ENCODE data around the gene HS3ST6.
"Not testable (repeated sequence)": the region's sequence is repeated elsewhere in the genome, so short reads cannot be mapped to it uniquely, and the experiment has no call there.

The HS3ST6 gene

DNA sequence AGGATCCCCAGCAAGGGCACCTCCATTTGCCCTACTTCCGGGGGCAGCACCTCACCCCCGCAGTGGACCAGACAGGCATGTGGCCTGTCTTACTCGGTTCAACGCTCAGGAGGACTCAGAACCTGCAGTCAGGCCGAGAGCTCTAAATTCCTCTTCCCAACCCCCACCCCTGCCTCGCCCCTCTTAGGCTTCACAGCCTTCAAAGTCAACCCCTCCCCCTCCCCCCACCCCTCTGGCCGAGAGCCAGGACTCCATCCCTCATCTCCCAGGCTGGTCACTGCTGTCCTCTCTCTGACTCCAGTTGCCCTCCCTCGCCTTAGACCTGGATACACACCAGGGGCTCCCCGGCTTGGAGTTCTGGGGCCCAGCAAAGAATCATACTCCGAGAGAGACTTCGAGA, 8.1 kb upstream of the HS3ST6 start:
- DNase-seq (ENCODE audit: low spot score) = no peak

DNA sequence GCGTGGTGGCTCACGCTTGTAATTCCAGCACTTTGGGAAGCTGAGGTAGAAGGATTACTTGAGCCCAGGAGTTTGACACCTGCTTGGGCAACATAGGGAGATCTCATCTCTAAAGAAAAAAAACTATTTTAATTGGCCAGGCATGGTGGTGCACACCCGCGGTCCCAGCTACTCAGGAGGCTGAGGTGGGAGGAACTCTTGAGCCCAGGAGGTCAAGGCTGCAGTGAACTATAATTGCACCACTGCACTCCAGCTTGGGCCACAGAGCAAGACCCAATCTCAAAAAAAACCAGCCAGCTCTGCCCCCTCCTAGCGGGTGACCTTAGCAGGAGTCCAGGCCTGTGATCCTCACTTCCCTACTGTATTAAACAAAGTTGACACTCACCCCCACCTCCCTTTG, 5.9 kb upstream of the HS3ST6 start:
- no peak for DNase-seq (ENCODE audit: low spot score)

DNA sequence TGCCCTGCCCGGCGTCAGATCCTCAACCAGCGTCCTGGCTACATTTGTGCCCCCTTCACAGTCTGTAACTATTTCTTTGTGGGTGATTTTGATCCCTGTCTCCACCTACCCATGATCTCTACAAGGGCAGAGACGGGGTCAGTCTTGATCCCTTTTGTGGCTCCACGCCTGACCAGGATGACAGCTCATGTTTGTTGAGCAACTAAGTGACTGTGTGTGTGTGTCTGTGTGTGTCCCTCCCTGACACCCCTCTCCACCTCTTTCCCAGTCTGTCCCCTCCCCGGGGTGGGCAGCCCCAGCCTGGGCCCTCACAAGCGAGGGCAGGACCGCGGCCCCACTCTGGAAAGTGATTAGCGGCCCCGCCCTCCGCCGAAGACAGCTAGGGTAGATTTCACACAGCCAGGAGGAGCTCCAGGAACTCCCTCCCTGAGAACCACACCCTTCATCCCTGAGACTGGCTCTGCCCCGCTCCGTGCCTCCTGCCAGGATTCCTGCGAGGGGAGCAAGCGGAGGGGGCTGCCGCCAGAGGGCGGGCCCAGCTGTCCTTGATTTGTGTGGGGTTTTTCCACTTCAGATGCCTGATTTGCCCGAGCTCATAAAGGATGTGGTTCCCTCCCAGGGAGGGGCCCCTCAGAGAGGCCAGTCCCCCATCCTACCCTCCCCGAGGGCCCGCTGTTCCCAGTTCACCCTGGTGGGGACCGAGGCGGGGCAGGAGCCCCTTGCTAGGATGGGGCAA, 5.3 kb upstream of the HS3ST6 start:
- no peak for DNase-seq (ENCODE audit: low spot score)

- DNase-seq (ENCODE audit: low spot score) = no peak
Measured at GRCh38 chr16:1922357-1922756, 4.1 kb upstream of the HS3ST6 start.

DNA sequence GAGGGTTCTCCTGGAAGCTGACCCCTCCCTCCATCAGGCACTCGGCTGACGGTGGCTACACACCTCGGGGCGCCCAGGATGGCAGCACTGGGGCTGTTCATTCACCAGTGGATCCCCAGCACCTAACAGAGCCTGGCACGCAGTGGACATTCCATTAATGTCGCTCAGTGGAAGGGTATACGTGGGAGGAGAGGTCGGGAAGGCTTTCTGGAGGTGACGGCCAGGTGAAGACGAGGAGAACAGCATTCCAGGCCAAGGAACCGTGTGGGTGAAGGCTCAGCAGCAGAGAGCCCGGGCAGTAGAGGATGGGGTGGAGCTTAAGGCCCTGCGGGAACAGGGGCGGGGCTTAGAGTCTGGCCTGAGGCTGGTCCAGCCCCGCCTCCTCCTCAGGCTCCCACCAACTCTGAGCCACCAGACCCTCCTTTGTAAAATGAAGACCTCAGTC, 2.5 kb upstream of the HS3ST6 start:
- DNase-seq (ENCODE audit: low spot score) = no peak

DNA sequence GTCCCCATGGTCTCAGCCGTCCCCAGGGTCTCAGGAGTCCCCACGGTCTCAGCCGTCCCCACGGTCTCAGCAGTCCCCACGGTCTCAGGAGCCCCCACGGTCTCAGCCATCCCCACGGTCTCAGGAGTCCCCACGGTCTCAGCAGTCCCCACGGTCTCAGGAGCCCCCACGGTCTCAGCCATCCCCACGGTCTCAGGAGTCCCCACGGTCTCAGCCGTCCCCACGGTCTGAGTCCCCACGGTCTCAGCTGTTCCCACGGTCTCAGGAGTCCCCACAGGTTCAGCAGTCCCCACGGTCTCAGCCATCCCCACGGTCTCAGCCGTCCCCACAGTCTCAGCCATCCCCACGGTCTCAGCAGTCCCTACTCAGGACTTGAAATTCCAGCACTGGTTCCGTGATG, 1.9 kb upstream of the HS3ST6 start:
- DNase-seq (ENCODE audit: low spot score) = not testable (repeated sequence)

- DNase-seq (ENCODE audit: low spot score) = no peak
Measured at GRCh38 chr16:1919327-1919998, 1.2 kb upstream of the HS3ST6 start.

DNA sequence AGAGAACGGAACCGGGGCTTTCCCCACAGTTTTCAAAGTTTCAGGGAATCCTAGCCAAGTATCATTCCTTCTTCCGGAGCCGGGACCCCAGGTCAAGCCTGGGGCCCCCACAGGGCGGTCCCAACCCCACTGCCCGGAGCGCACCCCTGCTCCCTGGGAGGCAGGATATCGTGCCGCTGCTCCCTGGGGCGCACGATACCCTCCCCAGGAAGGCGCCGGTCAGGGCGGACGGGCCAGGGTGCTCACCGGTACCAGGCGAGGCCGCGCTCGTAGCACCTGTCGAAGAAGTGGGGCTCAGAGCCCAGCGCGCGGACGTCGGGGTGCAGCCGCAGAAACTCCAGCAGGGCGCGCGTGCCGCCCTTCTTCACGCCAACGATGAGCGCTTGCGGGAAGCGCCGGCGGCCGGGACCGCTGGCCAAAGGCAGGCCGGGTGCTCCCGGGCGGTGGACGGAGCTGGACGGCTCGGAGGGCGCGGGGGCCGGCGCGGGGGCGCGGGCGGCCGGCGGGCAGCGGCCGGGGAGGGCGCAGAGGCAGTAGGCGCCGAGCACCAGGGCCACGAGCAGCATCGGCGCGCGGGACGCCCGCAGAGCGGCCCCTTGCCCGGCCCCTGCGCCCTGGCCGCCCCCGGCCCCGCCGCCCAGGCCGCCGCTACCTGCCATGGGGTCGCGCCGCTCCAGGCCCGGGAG, 407 bp downstream of the HS3ST6 start:
- no peak for DNase-seq (ENCODE audit: low spot score)

GRCh38 chr16:1917056-1917664, 1.1 kb downstream of the HS3ST6 start:
- no peak for DNase-seq (ENCODE audit: low spot score)

DNA sequence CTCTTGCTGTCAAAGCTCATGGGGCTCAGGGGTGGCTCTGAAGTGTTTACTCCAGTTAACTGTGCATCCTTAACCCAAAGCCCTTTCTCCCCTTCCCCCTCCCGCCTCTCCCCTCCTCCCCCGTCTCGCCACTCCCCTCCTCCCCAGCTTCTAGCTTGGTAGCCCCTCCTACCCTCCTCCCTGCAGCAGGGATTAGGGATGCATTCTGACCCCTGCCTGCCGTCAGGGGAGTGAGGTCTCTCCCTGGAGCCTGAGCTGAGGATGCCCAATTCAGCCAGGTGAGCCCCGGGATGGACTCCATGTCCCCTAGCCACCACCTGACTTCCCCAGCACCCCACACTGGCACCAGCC, 1.6 kb downstream of the HS3ST6 start:
- DNase-seq (ENCODE audit: low spot score) = no peak

- DNase-seq (ENCODE audit: low spot score) = no peak
Measured at GRCh38 chr16:1915732-1916639, 2.2 kb downstream of the HS3ST6 start.

DNA sequence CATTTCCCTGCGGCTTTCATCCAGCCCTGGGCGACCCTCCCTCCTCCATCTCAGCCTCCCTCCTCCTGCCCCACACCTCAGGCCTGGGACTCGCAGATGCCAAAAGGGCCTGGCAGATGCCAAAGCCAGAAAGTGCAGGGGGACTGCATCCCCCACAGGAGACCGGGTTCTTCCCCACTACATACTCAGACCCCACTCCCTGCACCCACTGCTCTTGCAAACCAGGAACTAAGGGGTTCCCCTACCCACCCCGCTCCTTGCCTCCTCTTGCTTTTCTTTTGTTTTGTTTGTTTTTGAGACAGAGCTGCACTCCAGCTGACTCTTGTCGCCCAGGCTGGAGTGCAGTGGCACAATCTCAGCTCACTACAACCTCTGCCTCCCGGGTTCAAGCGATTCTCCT, 3.2 kb downstream of the HS3ST6 start:
- DNase-seq (ENCODE audit: low spot score) = no peak

GRCh38 chr16:1914084-1914608, 4.1 kb downstream of the HS3ST6 start:
- DNase-seq (ENCODE audit: low spot score) = no peak

- DNase-seq (ENCODE audit: low spot score) = no peak
Measured at GRCh38 chr16:1913327-1914083, 4.7 kb downstream of the HS3ST6 start.

DNA sequence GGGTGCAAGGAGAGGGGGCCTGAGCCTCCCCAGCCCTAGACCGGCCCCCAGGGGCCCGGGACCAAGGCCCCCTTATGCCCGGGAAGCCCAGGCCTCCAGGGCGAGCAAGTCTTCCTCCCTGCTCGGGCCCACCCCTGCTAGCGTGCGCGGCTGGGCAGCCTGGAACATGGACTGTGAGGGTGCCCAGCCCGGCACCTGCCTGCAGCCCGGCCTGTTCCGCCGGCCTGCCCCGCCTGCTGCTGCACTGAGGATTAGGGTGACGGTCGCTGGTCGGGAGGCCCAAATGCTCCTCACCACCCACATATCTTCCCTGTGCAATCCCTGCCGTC, 6.0 kb downstream of the HS3ST6 start:
- no peak for DNase-seq (ENCODE audit: low spot score)

GRCh38 chr16:1911467-1912214, 6.6 kb downstream of the HS3ST6 start:
- DNase-seq (ENCODE audit: low spot score) = no peak

DNA sequence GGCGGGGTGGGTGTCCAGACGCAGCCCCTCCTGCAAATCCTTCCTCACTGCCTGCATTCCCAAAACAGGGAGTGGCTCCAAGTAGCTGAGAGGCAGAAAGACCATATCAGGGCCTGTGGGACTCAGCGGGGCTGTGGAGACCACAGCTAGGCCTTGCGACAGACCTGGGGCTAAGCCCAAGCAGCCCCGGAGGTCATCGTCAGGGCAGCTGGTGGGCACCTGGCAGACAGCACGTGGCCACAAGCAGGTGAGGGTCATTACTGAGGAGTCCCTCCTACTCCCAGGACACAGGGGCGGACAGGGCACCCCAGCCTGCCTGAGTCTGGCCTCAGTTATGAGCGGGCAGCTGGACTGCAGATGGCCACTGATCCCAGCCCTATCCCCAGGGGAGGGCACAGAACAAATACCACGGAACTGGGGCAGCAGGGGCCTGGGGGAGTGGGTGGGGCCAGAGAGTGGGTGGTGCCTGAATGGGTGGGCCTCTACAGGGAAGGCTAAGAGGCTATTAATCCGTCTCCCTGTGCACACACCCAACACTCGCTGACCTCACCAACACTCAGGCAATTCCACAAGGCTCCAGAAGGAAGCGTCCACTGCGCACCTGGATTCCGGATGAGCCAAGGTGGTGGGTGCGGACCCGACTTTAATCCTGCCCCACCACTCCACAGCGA, 8.5 kb downstream of the HS3ST6 start:
- no peak for DNase-seq (ENCODE audit: low spot score)

GRCh38 chr16:1908983-1909382, 9.2 kb downstream of the HS3ST6 start:
- no peak for DNase-seq (ENCODE audit: low spot score)

GRCh38 chr16:1908184-1908583, 10.0 kb downstream of the HS3ST6 start:
- no peak for DNase-seq (ENCODE audit: low spot score)
